HUES6 (cell line): ENCODE results near the gene PAPLN.

Experiments
- H3K27ac ChIP-seq: 2 replicates; pipeline ENCODE4 v1.7.0; 2013; ENCODE audit warnings: low read depth, mild to moderate bottlenecking, low read length, inconsistent platforms
- H3K27me3 ChIP-seq: 2 replicates; pipeline ENCODE4 v1.6.1; 2013; ENCODE audit warnings: low read length; ENCODE audit not compliant: control insufficient read depth, insufficient read depth
- H3K36me3 ChIP-seq: 2 replicates; pipeline ENCODE4 v1.6.1; 2013; ENCODE audit warnings: low read length; ENCODE audit not compliant: control insufficient read depth, insufficient read depth
- H3K4me1 ChIP-seq: 2 replicates; pipeline ENCODE4 v1.6.1; 2013; ENCODE audit warnings: low read length; ENCODE audit not compliant: control insufficient read depth, insufficient read depth
- H3K4me3 ChIP-seq: 2 replicates; pipeline ENCODE4 v1.5.1; 2013; ENCODE audit warnings: low read depth, low read length
- H3K9ac ChIP-seq: one replicate; pipeline ENCODE4 v1.6.1; 2013; ENCODE audit warnings: mild to moderate bottlenecking, low read length
- H3K9me3 ChIP-seq: 2 replicates; pipeline ENCODE4 v1.6.1; 2013; ENCODE audit warnings: low read depth, low read length; ENCODE audit not compliant: control insufficient read depth, insufficient read depth

PAPLN gene

GRCh38 chr14:73253721-73254120 is 16.4 kb downstream of the PAPLN start:
- no peak overlapping the region for H3K4me3 ChIP-seq
- no peak overlapping the region for H3K9ac ChIP-seq
- no peaks in the 10 kb centered on the region; the same call in 1 of the 2 replicates for H3K36me3 ChIP-seq
- H3K27me3 ChIP-seq = no peaks in the 10 kb centered on the region
- no peak overlapping the region for H3K27ac ChIP-seq
- H3K9me3 ChIP-seq = no peaks in the 10 kb centered on the region
- H3K4me1 ChIP-seq = no peaks in the 10 kb centered on the region

GRCh38 chr14:73254247-73255004 is 17.1 kb downstream of the PAPLN start:
- no peaks in the 10 kb centered on the region for H3K4me1 ChIP-seq
- no peak overlapping the region for H3K4me3 ChIP-seq
- H3K27me3 ChIP-seq = no peaks in the 10 kb centered on the region
- no peaks in the 10 kb centered on the region; the same call in 1 of the 2 replicates for H3K36me3 ChIP-seq
- H3K9me3 ChIP-seq = no peaks in the 10 kb centered on the region
- H3K27ac ChIP-seq = no peak overlapping the region
- no peak overlapping the region for H3K9ac ChIP-seq

- Histone ChIP-seq H3K4me1 (no peaks in the 10 kb centered on the region), H3K4me3 (no peak overlapping the region), H3K9ac (no peak overlapping the region), H3K36me3 (no peaks in the 10 kb centered on the region; the same call in 1 of the 2 replicates), H3K27ac (no peak overlapping the region), H3K9me3 (no peaks in the 10 kb centered on the region), H3K27me3 (no peaks in the 10 kb centered on the region)
Measured at GRCh38 chr14:73255005-73255400, 17.7 kb downstream of the PAPLN start.

- H3K9ac ChIP-seq = no peak overlapping the region
- no peaks in the 10 kb centered on the region for H3K27me3 ChIP-seq
- H3K27ac ChIP-seq = no peak overlapping the region
- H3K9me3 ChIP-seq = no peaks in the 10 kb centered on the region
- no peak overlapping the region for H3K4me3 ChIP-seq
- H3K36me3 ChIP-seq = no peaks in the 10 kb centered on the region; the same call in 1 of the 2 replicates
- H3K4me1 ChIP-seq = no peaks in the 10 kb centered on the region
Measured at GRCh38 chr14:73255693-73256225, 18.5 kb downstream of the PAPLN start.

GRCh38 chr14:73258076-73258475 is 20.8 kb downstream of the PAPLN start:
- H3K4me1 ChIP-seq = no peaks in the 10 kb centered on the region
- H3K4me3 ChIP-seq = no peak overlapping the region
- no peaks in the 10 kb centered on the region for H3K36me3 ChIP-seq
- no peaks in the 10 kb centered on the region for H3K9me3 ChIP-seq
- H3K27ac ChIP-seq = no peak overlapping the region
- H3K9ac ChIP-seq = no peak overlapping the region
- H3K27me3 ChIP-seq = no peaks in the 10 kb centered on the region

- no peak overlapping the region for H3K4me3 ChIP-seq
- no peaks in the 10 kb centered on the region for H3K27me3 ChIP-seq
- H3K9ac ChIP-seq = no peak overlapping the region
- no peaks in the 10 kb centered on the region for H3K9me3 ChIP-seq
- no peak overlapping the region for H3K27ac ChIP-seq
- H3K36me3 ChIP-seq = no peaks in the 10 kb centered on the region
- no peaks in the 10 kb centered on the region for H3K4me1 ChIP-seq
Measured at GRCh38 chr14:73258845-73259611, 21.7 kb downstream of the PAPLN start.

GRCh38 chr14:73259837-73260236 is 22.5 kb downstream of the PAPLN start:
- no peak overlapping the region for H3K4me3 ChIP-seq
- H3K27me3 ChIP-seq = no peaks in the 10 kb centered on the region
- H3K9ac ChIP-seq = no peak overlapping the region
- H3K36me3 ChIP-seq = no peaks in the 10 kb centered on the region
- no peak overlapping the region for H3K27ac ChIP-seq
- H3K9me3 ChIP-seq = no peaks in the 10 kb centered on the region
- no peaks in the 10 kb centered on the region for H3K4me1 ChIP-seq

GRCh38 chr14:73260574-73260973 is 23.3 kb downstream of the PAPLN start:
- Histone ChIP-seq H3K27me3 (no peaks in the 10 kb centered on the region), H3K36me3 (no peaks in the 10 kb centered on the region), H3K9ac (no peak overlapping the region), H3K4me3 (no peak overlapping the region), H3K27ac (no peak overlapping the region), H3K9me3 (no peaks in the 10 kb centered on the region), H3K4me1 (no peaks in the 10 kb centered on the region)

- no peak overlapping the region for H3K4me3 ChIP-seq
- H3K36me3 ChIP-seq = no peaks in the 10 kb centered on the region
- H3K27ac ChIP-seq = no peak overlapping the region
- no peak overlapping the region for H3K9ac ChIP-seq
- no peaks in the 10 kb centered on the region for H3K27me3 ChIP-seq
- no peaks in the 10 kb centered on the region for H3K9me3 ChIP-seq
- H3K4me1 ChIP-seq = no peaks in the 10 kb centered on the region
Measured at GRCh38 chr14:73261075-73261474, 23.8 kb downstream of the PAPLN start.

- Histone ChIP-seq H3K4me3 (no peak overlapping the region), H3K9ac (no peak overlapping the region), H3K36me3 (no peaks in the 10 kb centered on the region; the same call in 1 of the 2 replicates), H3K27ac (no peak overlapping the region), H3K27me3 (no peaks in the 10 kb centered on the region), H3K9me3 (no peaks in the 10 kb centered on the region), H3K4me1 (no peaks in the 10 kb centered on the region)
Measured at GRCh38 chr14:73261520-73262426, 24.5 kb downstream of the PAPLN start.
